Osteoblast (primary cell): ENCODE measurements around the gene OR1F1. TPM values are rescaled to one million over a fixed set of nuclear protein-coding genes. Genes with fewer than 3 reads are reported as not detected.

ENCODE experiments used
- DNase-seq: peaks from one replicate; pipeline ENCODE4 v3.0.0; 2011; ENCODE audit warnings: low spot score, mixed read lengths; ENCODE audit not compliant: insufficient read length; ENCODE audit errors: missing footprints
- H2AFZ ChIP-seq: 2 replicates; pipeline ENCODE4 v1.6.0; 2011; ENCODE audit warnings: mild to moderate bottlenecking, low read length
- H3K27ac ChIP-seq: 2 replicates; pipeline ENCODE4 v1.5.1; 2011; ENCODE audit warnings: mild to moderate bottlenecking, low read depth, low read length, moderate library complexity
- H3K27me3 ChIP-seq: 2 replicates; pipeline ENCODE4 v1.6.0; 2012; ENCODE audit warnings: mild to moderate bottlenecking, control low read depth, inconsistent platforms, low read length, moderate library complexity; ENCODE audit not compliant: insufficient read depth
- H3K36me3 ChIP-seq: 2 replicates; pipeline ENCODE4 v1.5.1; 2011; ENCODE audit warnings: mild to moderate bottlenecking, low read length, control low read depth, moderate library complexity; ENCODE audit not compliant: insufficient read depth
- H3K4me1 ChIP-seq: 2 replicates; pipeline ENCODE4 v1.5.1; 2011; ENCODE audit warnings: mild to moderate bottlenecking, low read length, control low read depth, moderate library complexity; ENCODE audit not compliant: insufficient read depth
- H3K4me2 ChIP-seq: 2 replicates; pipeline ENCODE4 v1.6.0; 2011; ENCODE audit warnings: mild to moderate bottlenecking, low read length; ENCODE audit not compliant: insufficient read depth
- H3K4me3 ChIP-seq: fragments of 200-600 bp; sonication (generic); 3 replicates; pipeline ENCODE4 v1.5.1; 2012; ENCODE audit warnings: mild to moderate bottlenecking, low read length, inconsistent platforms; ENCODE audit not compliant: insufficient read depth
- H3K79me2 ChIP-seq: 2 replicates; pipeline ENCODE4 v1.6.0; 2012; ENCODE audit warnings: mild to moderate bottlenecking, low read length, control low read depth, inconsistent platforms; ENCODE audit not compliant: insufficient read depth
- H3K9me3 ChIP-seq: 2 replicates; pipeline ENCODE4 v1.5.1; 2011; ENCODE audit warnings: low read depth, low read length, control low read depth
- H4K20me1 ChIP-seq: 2 replicates; pipeline ENCODE4 v1.6.0; 2012; ENCODE audit warnings: mild to moderate bottlenecking, low read length, control low read depth; ENCODE audit not compliant: insufficient read depth
- total RNA-seq: library from RNA; depleted of rRNA; stranded (reverse); fragments of >200 nt; gene quantifications from 2 replicates; pipeline ENCODE4 v1.2.3, GENCODE V29; 2012
- TF ChIP-seq, protein P1 (sequence below): IDR thresholded peaks from 2 replicates; pipeline ENCODE4 v1.5.1; 2011; ENCODE audit warnings: mild to moderate bottlenecking, low read depth, low read length, moderate library complexity; ENCODE audit errors: extremely low read depth

OR1F1 gene
- total RNA-seq, 1 donor, result 0.36 TPM

DNA sequence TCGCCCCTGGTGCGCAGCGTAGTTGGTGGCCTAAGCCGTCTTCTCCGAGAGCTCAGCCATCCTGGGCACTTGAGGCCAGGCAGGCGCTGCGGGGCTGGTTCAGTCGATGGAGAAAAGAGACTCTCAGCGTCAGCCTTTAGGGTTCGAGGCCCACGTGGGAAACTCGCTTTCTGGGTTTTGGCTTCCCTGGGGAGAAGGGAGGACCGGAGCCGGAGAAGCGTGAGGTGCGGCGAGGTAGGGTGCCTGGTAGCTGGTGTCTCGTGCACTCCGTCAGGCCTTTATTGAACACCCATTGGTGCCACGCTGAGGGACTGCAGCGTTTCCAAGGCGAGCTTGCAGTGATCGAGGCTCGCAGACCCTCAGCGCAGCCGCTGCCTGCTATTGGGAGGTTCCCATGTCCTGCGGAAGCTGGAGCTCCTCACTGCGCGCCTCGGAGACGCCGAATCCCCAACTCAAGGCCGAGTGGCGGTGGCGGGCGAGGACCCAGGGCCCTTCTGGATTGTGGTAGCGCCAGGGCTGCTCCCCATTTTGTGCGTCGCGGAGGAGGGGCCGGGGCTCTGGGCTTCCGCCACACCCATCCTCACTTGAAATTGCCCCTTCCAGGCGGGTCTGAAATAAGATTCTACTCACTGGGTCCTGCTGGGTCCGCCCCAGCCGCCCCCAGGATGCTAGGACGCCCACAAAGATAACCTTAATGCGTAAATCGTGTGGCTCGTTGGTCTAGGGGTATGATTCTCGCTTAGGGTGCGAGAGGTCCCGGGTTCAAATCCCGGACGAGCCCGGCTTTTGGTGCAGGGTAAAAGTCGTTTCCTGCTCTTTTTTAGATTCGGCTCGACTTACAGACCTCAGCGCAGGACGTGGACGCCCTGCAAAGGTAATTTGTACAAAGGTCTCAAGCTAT is 1.2 kb downstream of the OR1F1 start:
- no peaks in the 10 kb centered on the region for H3K79me2 ChIP-seq
- H2AFZ ChIP-seq, result peak overlapping the region; percentile 99
- TF ChIP-seq, protein P1, sequence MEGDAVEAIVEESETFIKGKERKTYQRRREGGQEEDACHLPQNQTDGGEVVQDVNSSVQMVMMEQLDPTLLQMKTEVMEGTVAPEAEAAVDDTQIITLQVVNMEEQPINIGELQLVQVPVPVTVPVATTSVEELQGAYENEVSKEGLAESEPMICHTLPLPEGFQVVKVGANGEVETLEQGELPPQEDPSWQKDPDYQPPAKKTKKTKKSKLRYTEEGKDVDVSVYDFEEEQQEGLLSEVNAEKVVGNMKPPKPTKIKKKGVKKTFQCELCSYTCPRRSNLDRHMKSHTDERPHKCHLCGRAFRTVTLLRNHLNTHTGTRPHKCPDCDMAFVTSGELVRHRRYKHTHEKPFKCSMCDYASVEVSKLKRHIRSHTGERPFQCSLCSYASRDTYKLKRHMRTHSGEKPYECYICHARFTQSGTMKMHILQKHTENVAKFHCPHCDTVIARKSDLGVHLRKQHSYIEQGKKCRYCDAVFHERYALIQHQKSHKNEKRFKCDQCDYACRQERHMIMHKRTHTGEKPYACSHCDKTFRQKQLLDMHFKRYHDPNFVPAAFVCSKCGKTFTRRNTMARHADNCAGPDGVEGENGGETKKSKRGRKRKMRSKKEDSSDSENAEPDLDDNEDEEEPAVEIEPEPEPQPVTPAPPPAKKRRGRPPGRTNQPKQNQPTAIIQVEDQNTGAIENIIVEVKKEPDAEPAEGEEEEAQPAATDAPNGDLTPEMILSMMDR, result no peak
- H3K4me3 ChIP-seq, result peak overlapping the region; percentile 79
- no peaks in the 10 kb centered on the region for H4K20me1 ChIP-seq
- no peaks in the 10 kb centered on the region for H3K9me3 ChIP-seq
- peaks cover 4% of the 10 kb centered on the region for H3K27me3 ChIP-seq
- H3K36me3 ChIP-seq, result no peaks in the 10 kb centered on the region
- peak overlapping the region; percentile 92 for H3K4me2 ChIP-seq
- DNase-seq, result peak; percentile 94
- no peak overlapping the region for H3K27ac ChIP-seq
- H3K4me1 ChIP-seq, result peaks cover 15% of the 10 kb centered on the region

DNA sequence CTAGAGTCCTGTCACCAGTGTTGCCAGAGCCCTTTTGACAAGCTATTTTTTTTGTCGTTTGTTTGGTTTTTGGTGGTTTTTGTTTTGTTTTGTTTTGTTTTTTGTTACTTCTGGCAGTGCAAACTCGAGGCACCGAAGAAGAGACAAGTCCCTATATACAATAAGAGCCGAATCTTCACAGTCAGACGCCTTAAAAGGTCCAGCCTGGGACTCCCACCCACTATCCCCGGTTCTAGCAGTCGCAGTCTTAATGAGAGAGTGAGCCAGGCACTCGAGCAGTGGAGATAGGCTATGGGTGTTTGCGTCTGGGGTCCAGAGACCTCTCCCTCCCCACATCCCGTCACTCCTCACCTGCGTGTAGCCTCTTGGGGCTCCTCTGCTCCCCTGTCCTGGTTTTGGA is 1.9 kb downstream of the OR1F1 start:
- Histone ChIP-seq H3K36me3 (no peaks in the 10 kb centered on the region), H3K4me2 (peak overlapping the region; percentile 92), H4K20me1 (no peaks in the 10 kb centered on the region), H3K9me3 (no peaks in the 10 kb centered on the region), H3K79me2 (no peaks in the 10 kb centered on the region), H3K27me3 (peaks cover 4% of the 10 kb centered on the region), H2AFZ (peak overlapping the region; percentile 20), H3K4me1 (peaks cover 15% of the 10 kb centered on the region), H3K4me3 (peak overlapping the region; percentile 79), H3K27ac (no peak overlapping the region)
- TF ChIP-seq, protein P1, result no peak
- no peak for DNase-seq

DNA sequence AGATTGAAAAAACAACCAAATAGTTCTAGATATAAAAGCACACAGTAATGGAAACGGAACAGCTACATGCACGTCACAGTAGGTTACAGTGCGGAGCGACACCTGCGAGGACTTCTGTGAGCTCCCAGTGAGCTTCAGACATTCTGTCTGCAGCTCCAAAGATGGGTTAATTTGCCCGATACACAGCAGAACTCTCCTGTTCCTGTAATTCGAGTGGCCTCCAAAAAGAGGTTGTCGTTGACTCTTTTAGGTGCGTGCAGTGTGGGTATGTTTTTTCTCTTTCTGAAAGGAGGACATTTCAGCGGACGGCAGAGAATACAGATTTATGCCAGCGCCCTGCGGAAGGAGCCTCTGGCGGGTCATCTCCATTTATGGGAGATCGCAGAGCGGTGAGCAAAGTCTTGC is 2.9 kb downstream of the OR1F1 start:
- Histone ChIP-seq H3K27ac (no peak overlapping the region), H3K4me2 (peak overlapping the region; percentile 76), H3K36me3 (no peaks in the 10 kb centered on the region), H4K20me1 (no peaks in the 10 kb centered on the region), H3K4me1 (peaks cover 15% of the 10 kb centered on the region), H3K27me3 (peaks cover 4% of the 10 kb centered on the region), H3K4me3 (peak overlapping the region; percentile 58), H3K9me3 (no peaks in the 10 kb centered on the region), H3K79me2 (no peaks in the 10 kb centered on the region), H2AFZ (no peak overlapping the region)
- TF ChIP-seq, protein P1, result no peak
- DNase-seq, result no peak

DNA sequence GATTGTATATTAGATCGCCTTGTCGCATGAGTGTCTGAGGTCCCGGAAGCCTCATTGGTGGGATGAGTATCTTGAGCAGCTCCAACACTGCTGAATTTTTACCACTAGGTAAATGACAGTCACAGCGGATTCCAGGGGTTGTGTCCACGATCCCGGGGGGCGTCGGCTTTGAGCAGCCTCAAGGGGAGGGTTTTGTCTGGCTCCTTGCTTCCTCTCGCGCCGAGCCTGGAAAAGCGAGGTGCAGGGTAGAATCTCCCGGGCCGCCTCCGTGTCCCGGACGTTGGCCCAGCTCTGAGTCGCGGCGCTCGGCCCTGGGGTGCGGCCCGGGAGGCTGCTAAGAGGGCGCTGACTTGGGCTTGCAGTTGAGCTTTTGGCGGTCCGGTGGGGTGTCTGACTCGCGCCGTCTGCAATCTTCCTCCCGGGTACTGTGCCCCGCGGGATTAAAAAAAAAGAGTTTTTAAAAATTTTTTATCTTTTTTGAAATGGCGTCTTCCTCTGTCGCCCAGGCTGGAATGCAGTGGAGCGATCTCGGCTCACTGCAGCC is 4.5 kb downstream of the OR1F1 start:
- Histone ChIP-seq H3K27ac (no peak overlapping the region), H3K4me2 (no peak overlapping the region), H3K4me3 (no peak overlapping the region), H3K36me3 (no peaks in the 10 kb centered on the region), H3K9me3 (no peaks in the 10 kb centered on the region), H3K79me2 (no peaks in the 10 kb centered on the region), H3K4me1 (peaks cover 15% of the 10 kb centered on the region), H3K27me3 (peaks cover 6% of the 10 kb centered on the region), H2AFZ (no peak overlapping the region), H4K20me1 (no peaks in the 10 kb centered on the region)
- TF ChIP-seq, protein P1, result no peak
- peak; percentile 38 for DNase-seq
